ENCODE measurements around the gene USP38. TPM values are rescaled to one million over a fixed set of nuclear protein-coding genes. Genes with fewer than 3 reads are reported as not detected.

The USP38 gene
- total and polyA plus RNA-seq, 2 experiments from 2014 or later: 7.7 to 34.4 TPM

DNA sequence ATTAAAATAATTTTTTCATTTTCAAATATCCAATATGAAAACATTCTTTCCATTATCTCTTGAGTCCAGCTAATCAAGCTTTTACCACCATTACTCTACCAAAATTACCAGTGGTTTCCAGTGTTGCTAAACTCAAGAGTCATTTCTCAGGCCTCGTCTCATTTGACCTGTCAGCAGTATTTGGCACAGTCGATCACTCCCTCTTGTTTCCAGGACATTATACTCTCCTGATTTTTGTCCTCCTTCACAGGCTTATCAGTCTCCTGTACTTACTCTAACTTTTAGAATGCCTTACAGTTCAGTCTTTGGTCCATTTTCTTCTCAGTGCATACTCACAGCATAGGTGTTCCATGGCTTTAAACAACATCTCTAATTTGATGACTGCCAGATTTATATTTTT, 11.6 kb downstream of the USP38 start:
- Histone ChIP-seq H3K4me2 (no peak overlapping the region), H3K9me2 (replicated peaks; ENCODE audit: insufficient read depth) (no peaks in the 10 kb centered on the region), H3K27me3 (no peaks in the 10 kb centered on the region), H3K4me3 (no peak overlapping the region), H3K36me3 (replicated peaks; ENCODE audit: insufficient read depth, low read depth) (peaks cover 9% of the 10 kb centered on the region), H3K27ac (no peak overlapping the region), H3K79me2 (peaks cover 36% of the 10 kb centered on the region), H3K4me1 (ENCODE audit: insufficient read depth) (no peaks in the 10 kb centered on the region), H4K20me1 (ENCODE audit: insufficient read depth, poor library complexity, severe bottlenecking) (peaks cover 3% of the 10 kb centered on the region), H2AFZ (no peak overlapping the region), H3K9me3 (ENCODE audit: low read depth) (no peaks in the 10 kb centered on the region)
- TF ChIP-seq EZH2phosphoT487 (IDR thresholded peaks at IDR 0.05; ENCODE audit: low read depth, severe bottlenecking, unreplicated experiment) (no peak), EZH2 (IDR thresholded peaks at IDR 0.05; ENCODE audit: borderline replicate concordance) (no peak)
- TF ChIP-seq, protein P1, sequence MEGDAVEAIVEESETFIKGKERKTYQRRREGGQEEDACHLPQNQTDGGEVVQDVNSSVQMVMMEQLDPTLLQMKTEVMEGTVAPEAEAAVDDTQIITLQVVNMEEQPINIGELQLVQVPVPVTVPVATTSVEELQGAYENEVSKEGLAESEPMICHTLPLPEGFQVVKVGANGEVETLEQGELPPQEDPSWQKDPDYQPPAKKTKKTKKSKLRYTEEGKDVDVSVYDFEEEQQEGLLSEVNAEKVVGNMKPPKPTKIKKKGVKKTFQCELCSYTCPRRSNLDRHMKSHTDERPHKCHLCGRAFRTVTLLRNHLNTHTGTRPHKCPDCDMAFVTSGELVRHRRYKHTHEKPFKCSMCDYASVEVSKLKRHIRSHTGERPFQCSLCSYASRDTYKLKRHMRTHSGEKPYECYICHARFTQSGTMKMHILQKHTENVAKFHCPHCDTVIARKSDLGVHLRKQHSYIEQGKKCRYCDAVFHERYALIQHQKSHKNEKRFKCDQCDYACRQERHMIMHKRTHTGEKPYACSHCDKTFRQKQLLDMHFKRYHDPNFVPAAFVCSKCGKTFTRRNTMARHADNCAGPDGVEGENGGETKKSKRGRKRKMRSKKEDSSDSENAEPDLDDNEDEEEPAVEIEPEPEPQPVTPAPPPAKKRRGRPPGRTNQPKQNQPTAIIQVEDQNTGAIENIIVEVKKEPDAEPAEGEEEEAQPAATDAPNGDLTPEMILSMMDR (IDR thresholded peaks at IDR 0.05; ENCODE audit: poor library complexity): no peak
- WGBS (ENCODE audit: low lambda C conversion rate, missing lambda C conversion rate): 93% methylated on average over 2 of the region's 2 CpGs
- DNase-seq (ENCODE audit: low spot score): no peak

DNA sequence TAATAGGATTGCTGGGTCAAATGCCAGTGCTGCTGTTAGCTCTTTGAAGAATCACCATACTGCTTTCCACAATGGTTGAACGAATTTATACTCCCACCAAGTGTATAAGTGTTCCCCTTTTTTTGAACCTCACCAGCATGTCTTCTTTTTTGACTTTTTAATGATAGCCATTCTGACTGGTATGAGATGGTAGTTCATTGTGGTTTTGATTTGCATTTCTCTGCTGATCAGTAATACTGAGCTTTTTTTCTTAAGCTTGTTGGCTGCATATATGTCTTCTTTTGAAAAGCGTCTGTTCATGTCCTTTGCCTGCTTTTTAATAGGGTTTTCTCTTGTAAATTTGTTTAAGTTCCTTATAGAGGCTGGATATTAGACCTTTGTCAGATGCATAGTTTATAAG, 14.8 kb downstream of the USP38 start:
- no peak overlapping the region for H3K4me3 ChIP-seq
- no peaks in the 10 kb centered on the region for H3K4me1 ChIP-seq (ENCODE audit: insufficient read depth)
- no peaks in the 10 kb centered on the region for H4K20me1 ChIP-seq (ENCODE audit: insufficient read depth, poor library complexity, severe bottlenecking)
- H3K9me2 ChIP-seq (replicated peaks; ENCODE audit: insufficient read depth): no peaks in the 10 kb centered on the region
- H3K36me3 ChIP-seq (replicated peaks; ENCODE audit: insufficient read depth, low read depth): peaks cover 12% of the 10 kb centered on the region
- 93% methylated on average over 2 of the region's 2 CpGs for WGBS (ENCODE audit: low lambda C conversion rate, missing lambda C conversion rate)
- H3K4me2 ChIP-seq: no peak overlapping the region
- H3K9me3 ChIP-seq (ENCODE audit: low read depth): no peaks in the 10 kb centered on the region
- no peak overlapping the region for H3K27ac ChIP-seq
- TF ChIP-seq, protein P1 (IDR thresholded peaks at IDR 0.05; ENCODE audit: poor library complexity): no peak
- TF ChIP-seq EZH2 (IDR thresholded peaks at IDR 0.05; ENCODE audit: borderline replicate concordance) (no peak), EZH2phosphoT487 (IDR thresholded peaks at IDR 0.05; ENCODE audit: low read depth, severe bottlenecking, unreplicated experiment) (no peak)
- no peaks in the 10 kb centered on the region for H3K27me3 ChIP-seq
- H3K79me2 ChIP-seq: peaks cover 14% of the 10 kb centered on the region
- H2AFZ ChIP-seq: no peak overlapping the region
- DNase-seq (ENCODE audit: low spot score): no peak

DNA sequence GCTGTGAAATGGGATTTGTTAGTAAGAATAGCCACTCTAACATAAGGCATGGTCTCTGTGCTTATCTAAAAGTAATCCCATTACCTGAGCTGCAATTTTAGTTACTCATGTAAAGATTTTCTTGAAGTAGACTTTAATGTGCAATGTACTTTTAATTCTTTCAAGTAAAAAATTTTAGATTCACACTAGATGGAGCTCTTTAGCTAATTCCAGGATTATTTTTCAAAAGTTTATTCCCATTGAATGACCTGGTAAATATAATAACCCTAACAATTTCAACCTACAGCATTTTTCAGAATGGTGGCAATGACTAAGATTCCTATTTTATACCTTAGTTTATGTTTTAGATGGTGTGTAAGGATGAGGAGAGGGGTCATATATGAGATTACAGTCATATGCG, 18.1 kb downstream of the USP38 start:
- Histone ChIP-seq H3K4me3 (no peak overlapping the region), H3K27ac (no peak overlapping the region), H3K9me3 (ENCODE audit: low read depth) (no peaks in the 10 kb centered on the region), H3K4me1 (ENCODE audit: insufficient read depth) (no peaks in the 10 kb centered on the region), H3K79me2 (peaks cover 5% of the 10 kb centered on the region), H2AFZ (no peak overlapping the region), H3K36me3 (replicated peaks; ENCODE audit: insufficient read depth, low read depth) (peaks cover 10% of the 10 kb centered on the region), H3K4me2 (no peak overlapping the region), H4K20me1 (ENCODE audit: insufficient read depth, poor library complexity, severe bottlenecking) (no peaks in the 10 kb centered on the region), H3K9me2 (replicated peaks; ENCODE audit: insufficient read depth) (no peaks in the 10 kb centered on the region), H3K27me3 (no peaks in the 10 kb centered on the region)
- whole genome bisulfite sequencing (ENCODE audit: low lambda C conversion rate, missing lambda C conversion rate): 100% methylated on average over 1 of the region's 1 CpG
- DNase-seq (ENCODE audit: low spot score): no peak
- TF ChIP-seq EZH2 (IDR thresholded peaks at IDR 0.05; ENCODE audit: borderline replicate concordance): no peak
- TF ChIP-seq, protein P1 (IDR thresholded peaks at IDR 0.05; ENCODE audit: poor library complexity): peak; percentile 53

DNA sequence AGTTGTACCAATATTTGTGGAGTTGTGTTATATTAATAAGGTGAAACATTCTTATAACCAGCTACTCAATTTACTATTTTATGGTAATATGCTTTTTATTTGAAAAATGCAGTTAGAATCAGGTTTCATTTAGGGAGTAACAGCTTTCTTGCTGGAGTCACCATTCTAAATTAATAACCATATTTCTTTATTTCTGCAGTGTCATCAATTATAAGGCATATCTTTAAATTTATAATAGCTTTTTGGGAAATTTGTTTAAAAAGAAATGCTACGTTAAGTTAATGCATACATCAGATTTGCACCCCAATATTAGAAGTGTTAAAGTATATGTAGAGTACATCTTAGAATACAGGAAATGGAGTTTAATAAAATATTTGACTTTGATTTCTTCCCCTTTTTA, 18.9 kb downstream of the USP38 start:
- 90% methylated on average over 1 of the region's 1 CpG for WGBS (ENCODE audit: low lambda C conversion rate, missing lambda C conversion rate)

More for the DNA sequence above, 18.9 kb downstream of the USP38 start:
- Histone ChIP-seq H2AFZ (no peak overlapping the region), H3K79me2 (peaks cover 7% of the 10 kb centered on the region), H3K27ac (no peak overlapping the region), H3K4me1 (ENCODE audit: insufficient read depth) (no peaks in the 10 kb centered on the region), H3K9me2 (replicated peaks; ENCODE audit: insufficient read depth) (no peaks in the 10 kb centered on the region), H4K20me1 (ENCODE audit: insufficient read depth, poor library complexity, severe bottlenecking) (no peaks in the 10 kb centered on the region), H3K9me3 (ENCODE audit: low read depth) (no peaks in the 10 kb centered on the region), H3K27me3 (no peaks in the 10 kb centered on the region), H3K4me2 (no peak overlapping the region), H3K4me3 (no peak overlapping the region), H3K36me3 (replicated peaks; ENCODE audit: insufficient read depth, low read depth) (peaks cover 6% of the 10 kb centered on the region)
- TF ChIP-seq EZH2phosphoT487 (IDR thresholded peaks at IDR 0.05; ENCODE audit: low read depth, severe bottlenecking, unreplicated experiment) (no peak), EZH2 (IDR thresholded peaks at IDR 0.05; ENCODE audit: borderline replicate concordance) (no peak)
- TF ChIP-seq, protein P1 (IDR thresholded peaks at IDR 0.05; ENCODE audit: poor library complexity): no peak
- no peak for DNase-seq (ENCODE audit: low spot score)

Data from hepatocyte (in vitro differentiated cells).